ENCODE results near the gene GATA1. TPM values are rescaled to one million over a fixed set of nuclear protein-coding genes. Genes with fewer than 3 reads are reported as not detected.

Gene GATA1
- total RNA-seq, 1 donor from 2014 or later: 0.41 TPM

GRCh38 chrX:48785540-48786214, 713 bp upstream of the GATA1 start:
- no peak for DNase-seq

- DNase-seq: no peak
Measured at GRCh38 chrX:48786825-48787504, 575 bp downstream of the GATA1 start.

GRCh38 chrX:48787505-48788443, 1.4 kb downstream of the GATA1 start:
- no peak for DNase-seq

GRCh38 chrX:48789366-48790220, 3.2 kb downstream of the GATA1 start:
- no peak for DNase-seq

- DNase-seq: no peak
Measured at GRCh38 chrX:48790477-48790876, 4.1 kb downstream of the GATA1 start.

GRCh38 chrX:48791063-48791820, 4.9 kb downstream of the GATA1 start:
- no peak for DNase-seq

- no peak for DNase-seq
Measured at GRCh38 chrX:48792219-48792618, 5.8 kb downstream of the GATA1 start.

GRCh38 chrX:48793935-48794334, 7.5 kb downstream of the GATA1 start:
- no peak for DNase-seq

GRCh38 chrX:48794340-48794910, 8.0 kb downstream of the GATA1 start:
- DNase-seq: no peak

GRCh38 chrX:48794911-48795515, 8.6 kb downstream of the GATA1 start:
- DNase-seq: no peak

- DNase-seq: no peak
Measured at GRCh38 chrX:48798318-48798717, 11.9 kb downstream of the GATA1 start.

- no peak for DNase-seq
Measured at GRCh38 chrX:48800574-48801279, 14.3 kb downstream of the GATA1 start.

GRCh38 chrX:48801280-48802088, 15.1 kb downstream of the GATA1 start, which contains the start of gene HDAC6:
TSS of gene HDAC6 (plus strand) at chrX:48802067. CDS start at chrX:48802693, 626 bp downstream.
- peak; percentile 99 for DNase-seq

- peak; percentile 88 for DNase-seq
Measured at GRCh38 chrX:48802089-48802904, 15.9 kb downstream of the GATA1 start.

- no peak for DNase-seq
Measured at GRCh38 chrX:48802905-48803200, 16.5 kb downstream of the GATA1 start.

- DNase-seq: no peak
Measured at GRCh38 chrX:48806081-48806480, 19.7 kb downstream of the GATA1 start.

- DNase-seq: no peak
Measured at GRCh38 chrX:48813644-48814043, 27.3 kb downstream of the GATA1 start.

GRCh38 chrX:48814722-48815121, 28.3 kb downstream of the GATA1 start:
- no peak for DNase-seq

Measured in tongue (tissue), 2 donors.